ENCODE measurements around the gene NSDHL.

NSDHL gene

DNA sequence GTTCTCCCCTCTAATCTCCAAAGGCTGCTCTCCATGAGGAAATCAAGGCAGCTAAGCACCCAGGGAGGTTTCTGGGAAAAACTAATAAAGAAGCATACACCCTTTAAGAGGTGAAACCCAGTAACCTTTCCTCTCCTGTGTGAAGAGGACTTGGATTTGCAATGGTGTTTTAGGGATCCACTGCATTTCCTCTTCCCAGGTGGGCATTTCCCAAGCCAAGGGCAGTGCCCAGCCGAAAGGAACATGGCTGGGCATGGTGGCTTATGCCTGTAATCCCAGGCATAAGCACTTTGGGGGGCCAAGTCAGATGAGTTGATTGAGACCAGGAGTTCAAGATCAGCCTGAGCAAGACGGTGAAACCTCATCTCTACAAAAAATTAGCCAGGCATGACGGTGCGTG, 61.6 kb downstream of the NSDHL start:
- Histone ChIP-seq H3K4me3 (replicated peaks; ENCODE audit: low read depth, low read length) (no peak overlapping the region), H3K36me3 (ENCODE audit: control insufficient read depth, insufficient read depth, low read length) (no peaks in the 10 kb centered on the region), H3K27me3 (replicated peaks; ENCODE audit: control insufficient read depth, insufficient read depth, low read length) (no peaks in the 10 kb centered on the region; the same call in 1 of the 2 replicates)
- no peak for DNase-seq (ENCODE audit: extremely low read depth, insufficient read length)
- TF ChIP-seq, protein P1, sequence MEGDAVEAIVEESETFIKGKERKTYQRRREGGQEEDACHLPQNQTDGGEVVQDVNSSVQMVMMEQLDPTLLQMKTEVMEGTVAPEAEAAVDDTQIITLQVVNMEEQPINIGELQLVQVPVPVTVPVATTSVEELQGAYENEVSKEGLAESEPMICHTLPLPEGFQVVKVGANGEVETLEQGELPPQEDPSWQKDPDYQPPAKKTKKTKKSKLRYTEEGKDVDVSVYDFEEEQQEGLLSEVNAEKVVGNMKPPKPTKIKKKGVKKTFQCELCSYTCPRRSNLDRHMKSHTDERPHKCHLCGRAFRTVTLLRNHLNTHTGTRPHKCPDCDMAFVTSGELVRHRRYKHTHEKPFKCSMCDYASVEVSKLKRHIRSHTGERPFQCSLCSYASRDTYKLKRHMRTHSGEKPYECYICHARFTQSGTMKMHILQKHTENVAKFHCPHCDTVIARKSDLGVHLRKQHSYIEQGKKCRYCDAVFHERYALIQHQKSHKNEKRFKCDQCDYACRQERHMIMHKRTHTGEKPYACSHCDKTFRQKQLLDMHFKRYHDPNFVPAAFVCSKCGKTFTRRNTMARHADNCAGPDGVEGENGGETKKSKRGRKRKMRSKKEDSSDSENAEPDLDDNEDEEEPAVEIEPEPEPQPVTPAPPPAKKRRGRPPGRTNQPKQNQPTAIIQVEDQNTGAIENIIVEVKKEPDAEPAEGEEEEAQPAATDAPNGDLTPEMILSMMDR (IDR thresholded peaks at IDR 0.05; ENCODE audit: insufficient read depth, low read length, poor library complexity, severe bottlenecking): no peak

- Histone ChIP-seq H3K36me3 (ENCODE audit: control insufficient read depth, insufficient read depth, low read length) (no peaks in the 10 kb centered on the region), H3K27me3 (replicated peaks; ENCODE audit: control insufficient read depth, insufficient read depth, low read length) (no peaks in the 10 kb centered on the region; the same call in 1 of the 2 replicates), H3K4me3 (replicated peaks; ENCODE audit: low read depth, low read length) (no peak overlapping the region)
- TF ChIP-seq, protein P1 (IDR thresholded peaks at IDR 0.05; ENCODE audit: insufficient read depth, low read length, poor library complexity, severe bottlenecking): no peak
- DNase-seq (ENCODE audit: extremely low read depth, insufficient read length): no peak
These were observed 62.4 kb downstream of the NSDHL start for GRCh38 chrX:152892999-152893891.

- no peaks in the 10 kb centered on the region; the same call in 1 of the 2 replicates for H3K27me3 ChIP-seq (replicated peaks; ENCODE audit: control insufficient read depth, insufficient read depth, low read length)
- H3K36me3 ChIP-seq (ENCODE audit: control insufficient read depth, insufficient read depth, low read length): no peaks in the 10 kb centered on the region
- H3K4me3 ChIP-seq (replicated peaks; ENCODE audit: low read depth, low read length): no peak overlapping the region
- TF ChIP-seq, protein P1 (IDR thresholded peaks at IDR 0.05; ENCODE audit: insufficient read depth, low read length, poor library complexity, severe bottlenecking): no peak
- no peak for DNase-seq (ENCODE audit: extremely low read depth, insufficient read length)
These were observed 63.2 kb downstream of the NSDHL start for GRCh38 chrX:152893980-152894610.

DNA sequence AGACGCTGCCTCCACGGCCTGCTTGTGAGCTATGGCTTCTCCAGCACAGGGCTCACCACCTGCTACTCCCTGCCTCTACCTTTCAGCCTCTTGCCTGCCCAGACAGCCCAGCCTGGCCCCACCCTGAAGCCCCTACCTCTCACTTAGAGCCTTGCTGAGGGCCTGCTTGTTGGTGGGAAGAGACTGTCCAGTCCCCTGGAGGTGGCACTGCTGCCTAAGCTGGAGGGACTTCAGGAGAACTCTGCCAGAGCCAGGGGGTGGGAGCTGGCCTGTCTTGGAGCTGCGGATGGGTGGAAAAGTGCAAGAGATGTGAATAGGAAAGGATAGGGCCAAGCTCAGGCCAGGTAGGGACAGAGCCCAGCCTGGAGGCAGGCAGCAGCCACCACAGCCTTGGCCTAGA, 64.3 kb downstream of the NSDHL start:
- TF ChIP-seq, protein P1 (IDR thresholded peaks at IDR 0.05; ENCODE audit: insufficient read depth, low read length, poor library complexity, severe bottlenecking): no peak
- no peaks in the 10 kb centered on the region for H3K36me3 ChIP-seq (ENCODE audit: control insufficient read depth, insufficient read depth, low read length)
- no peak overlapping the region for H3K4me3 ChIP-seq (replicated peaks; ENCODE audit: low read depth, low read length)
- DNase-seq (ENCODE audit: extremely low read depth, insufficient read length): no peak
- peaks cover 1% of the 10 kb centered on the region; the same call in 1 of the 2 replicates for H3K27me3 ChIP-seq (replicated peaks; ENCODE audit: control insufficient read depth, insufficient read depth, low read length)

DNA sequence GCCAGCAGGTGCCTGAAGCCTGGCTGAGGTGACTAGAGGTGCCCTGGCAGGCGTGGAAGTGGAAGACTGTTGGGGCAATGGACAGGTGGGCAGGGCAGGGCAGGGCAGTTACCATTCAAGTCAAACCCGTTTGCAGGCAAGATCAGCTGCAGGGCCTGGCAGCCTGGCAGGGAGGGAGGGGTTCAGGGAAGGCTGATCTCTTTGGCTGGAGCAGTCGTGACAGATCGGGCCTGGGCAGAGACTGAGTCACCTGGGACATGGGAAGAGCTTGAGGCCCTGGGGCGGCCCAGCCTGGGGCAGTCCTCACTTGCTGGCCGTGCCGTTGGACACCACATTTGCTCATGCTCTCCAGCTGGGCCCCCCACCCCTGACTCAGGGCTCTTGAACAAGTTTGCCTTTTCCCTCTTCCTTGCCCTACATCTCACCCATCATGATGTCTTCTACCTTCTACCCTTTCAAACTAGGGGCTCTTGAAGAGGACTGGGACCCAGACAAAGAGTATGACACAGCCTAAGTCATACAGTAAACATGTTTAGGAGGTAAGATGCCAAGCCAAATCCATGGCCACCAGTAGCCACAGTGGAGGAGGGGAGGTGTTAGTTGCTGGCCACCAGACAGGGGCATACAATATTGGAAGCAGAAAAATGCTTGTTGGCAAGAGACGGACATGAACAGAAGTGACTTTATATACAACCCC, 65.0 kb downstream of the NSDHL start:
- DNase-seq (ENCODE audit: extremely low read depth, insufficient read length): no peak
- no peaks in the 10 kb centered on the region for H3K36me3 ChIP-seq (ENCODE audit: control insufficient read depth, insufficient read depth, low read length)
- TF ChIP-seq, protein P1 (IDR thresholded peaks at IDR 0.05; ENCODE audit: insufficient read depth, low read length, poor library complexity, severe bottlenecking): no peak
- no peak overlapping the region for H3K4me3 ChIP-seq (replicated peaks; ENCODE audit: low read depth, low read length)
- peaks cover 1% of the 10 kb centered on the region; the same call in 1 of the 2 replicates for H3K27me3 ChIP-seq (replicated peaks; ENCODE audit: control insufficient read depth, insufficient read depth, low read length)

Data from GM06990 (cell line).